Hematopoietic multipotent progenitor cell treated with erythropoietin and hydrocortisone succinate and interleukin-3 and kit ligand, for 8 days (in vitro differentiated cells): ENCODE data around the gene PRRC1.
A peak's percentile ranks its signal among the peaks of the same experiment; 100 is the strongest.
"Not testable (repeated sequence)": the region's sequence is repeated elsewhere in the genome, so short reads cannot be mapped to it uniquely, and the experiment has no call there.

Experiments used
- DNase-seq: peaks from one replicate; pipeline ENCODE4 v3.0.0-alpha.2; 2015

PRRC1 gene

GRCh38 chr5:127517480-127518318, at the start of gene PRRC1:
TSS of gene PRRC1 (plus strand) at chr5:127517640. CDS start at chr5:127523480, 5,840 bp downstream.
- peak; percentile 85 for DNase-seq

GRCh38 chr5:127471211-127471610, 46.2 kb upstream of the PRRC1 start:
- no peak for DNase-seq

GRCh38 chr5:127472700-127473099, 44.7 kb upstream of the PRRC1 start:
- DNase-seq, result no peak

- DNase-seq, result no peak
Measured at GRCh38 chr5:127486471-127486870, 31.0 kb upstream of the PRRC1 start.

GRCh38 chr5:127492854-127493738, 24.3 kb upstream of the PRRC1 start:
- DNase-seq, result peak; percentile 68

- no peak for DNase-seq
Measured at GRCh38 chr5:127498548-127498947, 18.9 kb upstream of the PRRC1 start.

- DNase-seq, result no peak
Measured at GRCh38 chr5:127505905-127506304, 11.5 kb upstream of the PRRC1 start.

- no peak for DNase-seq
Measured at GRCh38 chr5:127506616-127507015, 10.8 kb upstream of the PRRC1 start.

GRCh38 chr5:127508644-127509373, 8.6 kb upstream of the PRRC1 start:
- no peak for DNase-seq

GRCh38 chr5:127513408-127513970, 4.0 kb upstream of the PRRC1 start:
- DNase-seq, result no peak

GRCh38 chr5:127514816-127515215, 2.6 kb upstream of the PRRC1 start:
- no peak for DNase-seq

GRCh38 chr5:127515693-127516440, 1.6 kb upstream of the PRRC1 start:
- no peak for DNase-seq

- no peak for DNase-seq
Measured at GRCh38 chr5:127517110-127517479, 345 bp upstream of the PRRC1 start.

- DNase-seq, result peak; percentile 74
Measured at GRCh38 chr5:127518319-127518621, 830 bp downstream of the PRRC1 start.

- DNase-seq, result peak; percentile 20
Measured at GRCh38 chr5:127519527-127519926, 2.1 kb downstream of the PRRC1 start.

- DNase-seq, result no peak
Measured at GRCh38 chr5:127521138-127521770, 3.8 kb downstream of the PRRC1 start.

- no peak for DNase-seq
Measured at GRCh38 chr5:127525181-127525580, 7.7 kb downstream of the PRRC1 start.

- peak; percentile 43 for DNase-seq
Measured at GRCh38 chr5:127529904-127530682, 12.7 kb downstream of the PRRC1 start.

GRCh38 chr5:127536687-127537086, 19.2 kb downstream of the PRRC1 start:
- DNase-seq, result peak; percentile 20

- DNase-seq, result not testable (repeated sequence)
Measured at GRCh38 chr5:127540553-127540952, 23.1 kb downstream of the PRRC1 start.

- DNase-seq, result not testable (repeated sequence)
Measured at GRCh38 chr5:127545249-127545648, 27.8 kb downstream of the PRRC1 start.
